Measurements from ENCODE around the gene KIF23. TPM values are rescaled to one million over a fixed set of nuclear protein-coding genes. Genes with fewer than 3 reads are reported as not detected.

Gene KIF23
- total RNA-seq, 1 donor from 2014 or later, result 2.7 TPM

DNA sequence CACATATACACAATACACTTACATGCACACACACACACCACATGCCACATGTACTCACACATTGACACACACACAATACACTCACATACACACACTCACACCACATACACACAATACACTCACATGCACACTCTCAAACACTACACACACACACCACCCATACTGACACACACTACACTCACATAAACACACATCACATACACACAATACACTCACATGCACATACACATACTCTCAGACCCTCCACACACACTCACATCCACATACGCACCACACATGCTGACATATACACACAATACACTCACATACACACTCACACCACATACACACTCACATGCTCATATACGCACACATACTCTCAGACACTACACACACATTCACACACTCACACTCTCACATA, 28.3 kb upstream of the KIF23 start:
- Histone ChIP-seq H3K27me3 (no peaks in the 10 kb centered on the region), H3K4me3 (no peak overlapping the region), H3K27ac (no peak overlapping the region), H3K4me1 (no peaks in the 10 kb centered on the region), H3K36me3 (no peaks in the 10 kb centered on the region), H3K9me3 (no peaks in the 10 kb centered on the region)
- ATAC-seq (no peak), DNase-seq (no peak)
- intact Hi-C loops (cut with DNase I), result loop anchor here (5.0 kb wide), 1 partner anchor 324 kb away; no protein-coding TSS in a partner anchor
- TF ChIP-seq, protein P1, sequence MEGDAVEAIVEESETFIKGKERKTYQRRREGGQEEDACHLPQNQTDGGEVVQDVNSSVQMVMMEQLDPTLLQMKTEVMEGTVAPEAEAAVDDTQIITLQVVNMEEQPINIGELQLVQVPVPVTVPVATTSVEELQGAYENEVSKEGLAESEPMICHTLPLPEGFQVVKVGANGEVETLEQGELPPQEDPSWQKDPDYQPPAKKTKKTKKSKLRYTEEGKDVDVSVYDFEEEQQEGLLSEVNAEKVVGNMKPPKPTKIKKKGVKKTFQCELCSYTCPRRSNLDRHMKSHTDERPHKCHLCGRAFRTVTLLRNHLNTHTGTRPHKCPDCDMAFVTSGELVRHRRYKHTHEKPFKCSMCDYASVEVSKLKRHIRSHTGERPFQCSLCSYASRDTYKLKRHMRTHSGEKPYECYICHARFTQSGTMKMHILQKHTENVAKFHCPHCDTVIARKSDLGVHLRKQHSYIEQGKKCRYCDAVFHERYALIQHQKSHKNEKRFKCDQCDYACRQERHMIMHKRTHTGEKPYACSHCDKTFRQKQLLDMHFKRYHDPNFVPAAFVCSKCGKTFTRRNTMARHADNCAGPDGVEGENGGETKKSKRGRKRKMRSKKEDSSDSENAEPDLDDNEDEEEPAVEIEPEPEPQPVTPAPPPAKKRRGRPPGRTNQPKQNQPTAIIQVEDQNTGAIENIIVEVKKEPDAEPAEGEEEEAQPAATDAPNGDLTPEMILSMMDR (IDR thresholded peaks at IDR 0.05), result no peak

DNA sequence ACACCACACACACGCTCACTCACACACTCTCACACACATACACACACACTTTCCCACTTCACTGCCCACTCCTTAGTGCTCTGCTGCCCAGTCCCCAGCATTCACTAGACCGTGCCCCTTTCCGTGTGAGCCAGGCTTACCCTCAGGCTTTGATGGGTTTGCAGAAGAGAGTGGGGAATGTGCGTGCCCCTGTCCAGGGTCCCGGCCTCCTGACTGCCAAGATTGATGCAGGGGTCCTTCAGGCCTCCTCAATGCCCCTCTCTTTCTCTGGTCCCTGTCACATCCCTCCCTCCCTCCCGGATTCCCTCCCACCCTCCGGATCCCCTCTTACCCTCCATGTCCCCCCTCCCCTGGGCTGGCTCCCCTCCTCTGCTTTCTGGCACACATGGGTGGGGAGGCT, 27.9 kb upstream of the KIF23 start:
- Histone ChIP-seq H3K27me3 (no peaks in the 10 kb centered on the region), H3K4me1 (peaks cover 2% of the 10 kb centered on the region), H3K27ac (no peak overlapping the region), H3K4me3 (no peak overlapping the region), H3K9me3 (no peaks in the 10 kb centered on the region), H3K36me3 (no peaks in the 10 kb centered on the region)
- no peak for ATAC-seq
- intact Hi-C loops (cut with DNase I), result loop anchor here (5.0 kb wide), 1 partner anchor 324 kb away; no protein-coding TSS in a partner anchor
- no peak for DNase-seq
- TF ChIP-seq, protein P1 (IDR thresholded peaks at IDR 0.05), result no peak

DNA sequence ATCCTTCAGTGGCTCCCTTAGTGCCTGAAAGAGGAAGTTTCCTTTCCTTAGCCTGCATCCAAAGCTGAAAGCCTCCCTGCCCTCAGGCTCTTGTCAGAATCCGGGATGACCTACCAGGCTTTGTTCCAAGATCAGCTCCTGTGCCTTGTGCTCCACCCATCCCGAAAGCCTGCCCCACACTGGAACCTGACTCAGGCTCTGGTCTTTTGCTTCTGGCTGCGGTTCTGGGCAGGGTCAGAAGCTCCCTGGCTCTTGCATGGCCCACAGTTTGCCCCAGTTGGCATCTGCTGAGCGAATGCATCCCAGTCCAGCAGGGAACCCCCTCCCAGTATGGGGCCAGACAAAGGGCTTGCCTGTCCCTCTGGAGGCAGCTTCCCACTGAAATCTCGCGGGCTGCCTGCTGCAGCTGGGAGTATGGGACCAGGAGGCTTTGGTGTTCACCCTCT, 25.9 kb upstream of the KIF23 start:
- no peak overlapping the region for H3K27ac ChIP-seq
- H3K4me1 ChIP-seq, result peaks cover 2% of the 10 kb centered on the region
- no peak overlapping the region for H3K4me3 ChIP-seq
- no peaks in the 10 kb centered on the region for H3K27me3 ChIP-seq
- ATAC-seq, result no peak
- H3K9me3 ChIP-seq, result no peaks in the 10 kb centered on the region
- intact Hi-C loops (cut with DNase I), result loop anchor here (5.0 kb wide), 1 partner anchor 326 kb away; no protein-coding TSS in a partner anchor
- DNase-seq, result peak; percentile 53
- TF ChIP-seq, protein P1 (IDR thresholded peaks at IDR 0.05), result no peak
- H3K36me3 ChIP-seq, result no peaks in the 10 kb centered on the region

DNA sequence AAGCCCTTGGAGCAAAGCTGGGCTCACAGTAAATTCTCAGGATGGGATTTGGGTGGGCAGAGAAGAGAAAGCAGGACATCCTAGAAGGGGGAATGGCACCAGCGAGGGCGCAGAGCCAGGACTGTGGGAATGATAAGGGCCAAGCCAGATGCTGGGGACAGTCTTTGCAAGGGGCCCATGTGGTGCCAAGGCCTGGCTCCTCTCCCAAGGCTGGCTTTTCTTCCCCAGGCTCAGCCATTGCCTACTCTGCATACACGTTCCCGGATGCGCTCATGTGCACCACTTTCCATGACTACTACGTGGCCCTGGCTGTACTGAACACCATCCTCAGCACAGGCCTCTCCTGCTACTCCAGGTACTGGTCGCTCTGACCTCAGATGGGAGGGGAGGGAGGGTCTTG, 24.7 kb upstream of the KIF23 start:
- H3K27ac ChIP-seq, result no peak overlapping the region
- no peak overlapping the region for H3K4me3 ChIP-seq
- no peaks in the 10 kb centered on the region for H3K9me3 ChIP-seq
- TF ChIP-seq, protein P1 (IDR thresholded peaks at IDR 0.05), result no peak
- no peak for ATAC-seq
- H3K36me3 ChIP-seq, result no peaks in the 10 kb centered on the region
- H3K4me1 ChIP-seq, result peaks cover 5% of the 10 kb centered on the region
- peak; percentile 44 for DNase-seq
- intact Hi-C loops (cut with DNase I), result loop anchor here (5.0 kb wide), 1 partner anchor 327 kb away; no protein-coding TSS in a partner anchor
- no peaks in the 10 kb centered on the region for H3K27me3 ChIP-seq

DNA sequence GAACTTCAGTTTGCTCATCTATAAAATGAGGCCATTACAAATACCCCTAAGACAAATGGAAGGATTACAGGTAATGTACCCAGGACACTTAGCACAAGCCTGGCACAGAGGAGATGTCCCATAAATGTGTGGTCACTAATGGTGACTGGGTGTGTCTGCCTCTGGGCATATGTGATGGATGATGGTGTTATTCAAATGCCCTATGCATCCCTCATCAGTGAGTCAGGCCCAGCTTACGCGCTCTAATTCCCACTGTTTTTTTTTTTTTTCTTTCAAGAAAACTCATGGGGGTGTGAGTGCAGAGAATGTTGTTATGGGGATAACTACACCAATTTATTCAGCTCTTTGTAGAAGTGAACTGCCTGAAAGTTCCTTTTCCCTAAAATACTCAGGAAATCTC, 23.6 kb upstream of the KIF23 start:
- ATAC-seq, result no peak
- no peaks in the 10 kb centered on the region for H3K36me3 ChIP-seq
- no peak overlapping the region for H3K4me3 ChIP-seq
- H3K9me3 ChIP-seq, result no peaks in the 10 kb centered on the region
- H3K4me1 ChIP-seq, result peaks cover 10% of the 10 kb centered on the region
- intact Hi-C loops (cut with DNase I), result no loop called here
- TF ChIP-seq, protein P1 (IDR thresholded peaks at IDR 0.05), result no peak
- no peak overlapping the region for H3K27ac ChIP-seq
- no peak for DNase-seq
- H3K27me3 ChIP-seq, result no peaks in the 10 kb centered on the region
